T follicular helper cell (primary cell): Measurements from ENCODE around the gene TCF7L2.
"Not testable (repeated sequence)": the region's sequence is repeated elsewhere in the genome, so short reads cannot be mapped to it uniquely, and the experiment has no call there.

Experiments
- DNase-seq: peaks from one replicate; pipeline ENCODE4 v3.0.0-alpha.2; 2020; ENCODE audit warnings: low read depth

Gene TCF7L2

GRCh38 chr10:113066120-113066519 is 116.1 kb downstream of the TCF7L2 start:
- not testable (repeated sequence) for DNase-seq

GRCh38 chr10:113066561-113067312 is 116.7 kb downstream of the TCF7L2 start:
- no peak for DNase-seq

DNA sequence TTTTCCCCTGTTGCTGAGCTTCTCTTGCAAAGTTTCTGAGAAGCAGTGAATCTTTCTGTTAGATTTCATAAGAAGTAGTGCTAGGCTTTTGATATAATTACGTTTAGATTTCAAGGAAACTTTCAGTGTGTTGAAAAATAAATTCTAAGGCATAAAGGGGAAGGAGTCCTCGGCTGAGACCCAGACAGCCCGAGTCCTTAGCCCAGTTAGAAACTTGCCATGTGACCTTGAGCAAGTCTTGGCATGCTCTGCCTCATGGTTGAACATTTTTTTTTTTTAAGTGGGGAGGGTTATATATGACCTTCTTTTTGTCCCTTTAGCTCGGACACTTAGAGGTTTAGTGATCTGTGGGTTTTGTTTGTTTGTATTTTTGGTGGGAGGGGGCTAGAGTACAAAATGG is 117.5 kb downstream of the TCF7L2 start:
- no peak for DNase-seq

DNA sequence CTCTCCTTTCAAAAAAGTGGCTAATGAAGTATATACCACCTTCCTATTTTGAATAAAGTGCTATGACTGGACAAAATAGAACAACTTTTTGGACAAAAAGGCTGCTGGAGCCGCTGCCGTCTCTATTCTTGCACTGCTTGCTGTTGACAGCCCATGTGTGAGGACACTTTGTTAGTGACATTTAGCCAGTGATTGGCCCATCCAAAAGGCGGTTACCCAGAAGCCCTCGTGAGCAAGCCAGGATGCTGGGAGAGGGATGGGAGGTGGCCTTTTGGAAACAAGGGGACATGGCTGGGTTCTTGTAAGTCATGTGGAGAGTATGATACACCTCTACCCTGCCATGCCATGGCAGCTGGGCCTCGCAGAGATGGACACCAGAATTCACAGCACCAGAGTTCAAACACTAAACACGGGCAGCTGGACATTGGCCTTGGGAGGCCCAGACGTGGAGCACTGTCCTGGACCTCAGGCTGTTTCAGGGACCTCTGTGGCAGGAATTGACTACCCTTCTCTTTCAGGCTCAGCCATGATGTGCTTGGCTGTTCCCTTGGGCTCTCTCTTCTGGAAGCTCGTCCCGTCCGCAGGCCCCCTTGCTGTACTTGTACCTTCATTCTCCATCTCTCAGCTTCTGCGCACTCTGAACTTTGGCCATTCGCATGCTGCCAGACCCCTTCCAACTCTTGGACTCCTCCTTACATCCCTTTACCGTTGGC is 118.3 kb downstream of the TCF7L2 start:
- no peak for DNase-seq

- no peak for DNase-seq
Observed at GRCh38 chr10:113069595-113069994, 119.5 kb downstream of the TCF7L2 start.

- no peak for DNase-seq
Observed at GRCh38 chr10:113071446-113071845, 121.4 kb downstream of the TCF7L2 start.

GRCh38 chr10:113073549-113074189 is 123.6 kb downstream of the TCF7L2 start:
- DNase-seq, result no peak

GRCh38 chr10:113076949-113077348 is 126.9 kb downstream of the TCF7L2 start:
- DNase-seq, result no peak

DNA sequence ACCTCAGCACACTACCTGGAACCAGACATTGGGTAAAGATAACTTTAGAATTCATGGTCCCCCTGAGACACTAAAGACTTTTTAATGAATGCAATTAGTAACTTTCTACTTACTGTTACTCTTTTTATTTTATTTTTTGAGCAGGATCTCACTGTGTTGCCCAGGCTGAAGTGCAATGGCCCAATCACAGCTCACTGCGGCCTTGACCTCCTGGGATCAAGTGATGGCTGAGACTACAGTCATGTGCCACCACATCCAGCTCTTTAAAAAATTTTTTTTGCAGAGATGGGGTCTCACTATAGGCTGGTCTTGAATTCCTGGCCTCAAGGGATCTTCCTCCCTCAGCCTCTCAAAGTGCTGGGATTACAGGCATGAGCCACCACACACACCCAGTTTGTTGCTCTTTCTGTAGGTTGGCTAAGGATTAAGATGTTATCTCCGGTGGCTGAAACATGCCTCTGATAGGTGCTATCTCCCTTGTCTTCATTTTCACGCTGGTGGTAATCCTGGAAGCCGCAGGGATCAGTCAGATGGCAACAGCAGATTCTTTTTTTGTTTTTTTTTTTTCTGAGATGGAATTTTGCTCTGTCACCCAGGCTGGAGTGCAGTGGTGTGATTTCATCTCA is 128.3 kb downstream of the TCF7L2 start:
- DNase-seq, result no peak

GRCh38 chr10:113080061-113080924 is 130.2 kb downstream of the TCF7L2 start:
- DNase-seq, result no peak

DNA sequence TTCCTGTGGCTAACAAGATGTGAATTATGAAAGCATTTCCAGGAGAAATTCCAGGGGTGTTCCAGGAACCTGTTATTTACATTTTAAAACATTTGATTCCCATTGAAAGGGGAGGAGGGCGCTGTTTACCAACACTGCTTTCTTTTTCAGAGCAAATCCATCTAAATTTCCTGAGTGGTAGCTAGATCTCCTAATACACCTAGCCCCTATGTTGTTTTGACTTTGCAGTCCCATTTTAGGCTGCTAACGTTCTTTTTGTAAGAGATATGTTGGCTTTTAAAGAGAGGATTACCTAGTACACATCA is 130.8 kb downstream of the TCF7L2 start:
- no peak for DNase-seq

GRCh38 chr10:113084031-113084430 is 134.0 kb downstream of the TCF7L2 start:
- no peak for DNase-seq

DNA sequence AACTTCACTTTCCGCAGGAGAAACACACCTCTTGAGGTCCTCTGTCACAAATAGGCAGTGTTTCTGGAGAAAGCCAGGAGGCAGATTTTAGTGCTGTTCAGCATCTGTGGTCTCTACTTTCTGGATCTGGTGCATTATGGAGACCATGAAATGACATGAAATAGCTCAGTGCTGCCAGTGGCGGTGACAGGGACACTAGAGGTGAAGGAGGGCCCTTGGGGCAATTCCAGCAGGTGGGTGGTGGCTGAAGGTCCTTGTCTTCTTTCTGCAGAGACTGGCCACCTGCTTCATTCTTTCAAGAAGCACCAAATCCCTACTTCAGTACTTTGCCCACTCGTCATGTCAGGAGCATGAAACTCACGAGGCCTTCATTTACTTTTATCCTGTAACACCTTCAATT is 135.7 kb downstream of the TCF7L2 start:
- no peak for DNase-seq

- no peak for DNase-seq
Observed at GRCh38 chr10:113086282-113086681, 136.2 kb downstream of the TCF7L2 start.

DNA sequence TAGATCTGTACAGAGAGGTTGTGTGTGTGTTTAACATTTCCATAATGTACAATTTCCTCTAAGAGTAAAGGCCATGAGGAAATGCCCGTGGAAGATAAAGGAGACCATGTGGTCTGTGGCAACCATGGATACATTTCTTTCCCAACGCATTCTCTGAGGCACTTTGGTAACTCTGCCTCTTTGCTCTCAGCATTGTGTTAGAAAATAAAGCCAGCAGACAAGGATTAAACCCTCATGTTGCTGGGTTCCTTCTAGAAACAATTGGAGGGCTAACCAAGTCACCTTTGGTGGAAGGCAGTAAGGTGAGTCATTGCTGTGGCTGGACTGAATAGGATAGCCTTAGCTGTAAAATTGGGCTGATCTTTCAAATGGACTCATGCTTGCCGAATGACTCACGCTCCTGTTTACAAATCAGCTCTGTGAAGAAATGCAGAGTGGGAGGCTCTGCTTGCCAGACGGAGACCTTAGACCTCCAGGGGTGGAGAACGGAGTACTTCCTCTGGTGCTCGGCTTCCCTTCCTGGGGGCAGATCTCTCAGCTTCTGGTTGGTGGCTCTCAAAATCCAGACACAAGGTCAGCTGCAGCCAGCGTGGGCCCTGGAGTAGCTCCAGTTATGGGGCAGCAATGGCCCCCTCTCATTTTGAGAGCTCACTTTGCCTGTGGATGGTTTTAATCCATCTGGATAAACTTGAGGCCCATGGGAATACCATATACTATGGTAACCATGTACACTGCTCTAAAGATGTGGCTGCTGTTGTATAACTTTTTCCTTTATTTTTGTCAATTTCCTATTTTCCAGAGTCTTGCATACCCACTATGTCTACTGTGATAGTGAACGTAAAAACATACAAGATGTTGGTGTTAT is 137.3 kb downstream of the TCF7L2 start:
- no peak for DNase-seq

- no peak for DNase-seq
Observed at GRCh38 chr10:113088194-113088593, 138.1 kb downstream of the TCF7L2 start.

DNA sequence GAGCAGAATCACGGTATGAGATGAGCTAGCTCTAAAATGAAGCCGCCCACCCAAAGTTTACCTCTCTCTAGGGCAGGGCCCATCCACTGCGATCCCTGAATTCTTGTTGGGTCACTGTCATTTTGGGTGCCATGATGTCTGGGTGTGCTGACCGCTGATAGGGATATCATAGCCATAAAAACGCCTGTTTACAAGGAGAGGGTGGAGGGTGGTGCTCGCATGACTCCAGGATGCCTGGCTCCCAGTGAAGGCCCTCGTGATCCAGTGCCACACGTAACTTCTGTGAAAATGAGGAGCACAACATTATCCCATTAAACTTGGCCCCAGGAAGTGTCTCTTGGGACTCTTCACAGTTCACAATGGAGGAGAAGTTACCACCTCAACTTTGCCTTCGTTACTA is 139.5 kb downstream of the TCF7L2 start:
- no peak for DNase-seq

DNA sequence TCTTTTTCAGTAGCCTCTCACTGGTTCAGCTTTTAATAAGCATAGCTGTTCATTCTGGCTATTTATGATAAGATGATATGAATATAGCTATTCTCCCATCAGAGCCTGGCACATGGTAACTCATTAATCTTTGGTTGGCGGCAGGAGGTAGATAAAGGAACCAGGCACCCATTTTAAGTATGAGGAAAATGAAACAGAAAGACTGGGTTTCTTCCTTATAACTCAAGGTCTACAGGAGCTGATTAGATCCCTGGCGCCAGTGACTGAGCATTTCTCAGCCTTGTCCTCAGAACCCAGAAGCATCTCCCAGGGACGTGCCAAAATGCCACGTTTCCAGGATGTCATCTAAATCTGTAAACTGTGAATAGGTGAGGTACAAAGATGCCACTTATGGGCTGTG is 141.9 kb downstream of the TCF7L2 start:
- DNase-seq, result no peak

GRCh38 chr10:113093188-113094113 is 143.4 kb downstream of the TCF7L2 start:
- DNase-seq, result no peak

DNA sequence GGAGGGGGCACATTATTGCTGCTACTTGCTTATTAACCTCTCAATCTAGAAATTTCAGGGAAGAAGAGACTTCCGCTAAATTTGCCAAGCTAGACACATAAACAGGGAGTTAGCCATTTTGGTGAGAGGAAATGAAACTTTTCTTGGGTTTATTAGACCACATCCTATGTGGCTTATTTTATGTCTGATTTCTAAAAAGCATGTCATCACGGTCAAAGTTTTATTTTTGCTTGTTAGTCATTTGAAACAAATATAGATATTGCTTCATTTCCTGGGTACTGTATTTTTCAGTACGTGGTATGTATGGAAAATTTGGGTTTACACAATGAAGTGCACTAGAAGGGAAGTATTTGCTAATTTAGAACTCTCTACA is 144.1 kb downstream of the TCF7L2 start:
- no peak for DNase-seq
